Type B pancreatic cell (in vitro differentiated cells): Measurements from ENCODE around the gene S100A1. TPM values are rescaled to one million over a fixed set of nuclear protein-coding genes. Genes with fewer than 3 reads are reported as not detected.

Experiments
- DNase-seq: peaks from one replicate; pipeline ENCODE4 v3.0.0; 2021; ENCODE audit warnings: mixed read lengths; ENCODE audit not compliant: unreplicated experiment; ENCODE audit errors: extremely low spot score
- H3K27ac Mint-ChIP-seq: 2 replicates; pipeline ENCODE4 v1.8.0; 2021; ENCODE audit warnings: mild to moderate bottlenecking, mixed read lengths
- H3K27me3 Mint-ChIP-seq: 2 replicates; pipeline ENCODE4 v1.8.0; 2021; ENCODE audit warnings: mixed read lengths
- H3K36me3 Mint-ChIP-seq: 2 replicates; pipeline ENCODE4 v1.8.0; 2021; ENCODE audit warnings: mixed read lengths
- H3K4me1 Mint-ChIP-seq: one replicate; pipeline ENCODE4 v1.8.0; 2021; ENCODE audit warnings: mixed read lengths; ENCODE audit not compliant: unreplicated experiment
- H3K4me3 Mint-ChIP-seq: 2 replicates; pipeline ENCODE4 v1.8.0; 2021; ENCODE audit warnings: mild to moderate bottlenecking, mixed read lengths
- H3K9me3 Mint-ChIP-seq: 2 replicates; pipeline ENCODE4 v1.8.0; 2021; ENCODE audit warnings: mixed read lengths
- CTCF ChIP-seq: fragments of 200-600 bp; sonication (generic); conservative IDR thresholded peaks from 2 replicates; pipeline ENCODE4 v1.5.0; 2021; ENCODE audit warnings: antibody characterized with exemption, mild to moderate bottlenecking
- total RNA-seq: library from RNA; stranded (reverse); gene quantifications from 2 replicates; pipeline ENCODE4 v1.2.1, GENCODE V29; 2021; ENCODE audit warnings: low replicate concordance

The S100A1 gene
- total RNA-seq, 1 donor from 2014 or later = 0.97 TPM

- Mint-ChIP-seq H3K27me3 (no peaks in the 10 kb centered on the region), H3K27ac (no peak overlapping the region), H3K36me3 (no peaks in the 10 kb centered on the region), H3K4me3 (no peak overlapping the region), H3K9me3 (no peaks in the 10 kb centered on the region), H3K4me1 (peaks cover 4% of the 10 kb centered on the region)
- no peak for TF ChIP-seq CTCF
- DNase-seq = no peak
These were observed 31.0 kb upstream of the S100A1 start for GRCh38 chr1:153597206-153597605.

GRCh38 chr1:153598309-153599172, 29.7 kb upstream of the S100A1 start:
- H3K36me3 Mint-ChIP-seq = no peaks in the 10 kb centered on the region
- H3K4me3 Mint-ChIP-seq = no peak overlapping the region
- no peak for DNase-seq
- H3K27me3 Mint-ChIP-seq = no peaks in the 10 kb centered on the region
- no peak for TF ChIP-seq CTCF
- no peaks in the 10 kb centered on the region for H3K9me3 Mint-ChIP-seq
- peak overlapping the region; percentile 56 for H3K27ac Mint-ChIP-seq
- H3K4me1 Mint-ChIP-seq = no peaks in the 10 kb centered on the region

- peak overlapping the region; percentile 26 for H3K27ac Mint-ChIP-seq
- H3K27me3 Mint-ChIP-seq = no peaks in the 10 kb centered on the region
- DNase-seq = no peak
- no peak overlapping the region for H3K4me3 Mint-ChIP-seq
- H3K4me1 Mint-ChIP-seq = no peaks in the 10 kb centered on the region
- TF ChIP-seq CTCF = no peak
- H3K9me3 Mint-ChIP-seq = no peaks in the 10 kb centered on the region
- no peaks in the 10 kb centered on the region for H3K36me3 Mint-ChIP-seq
These were observed 28.4 kb upstream of the S100A1 start for GRCh38 chr1:153599847-153600246.

- H3K4me1 Mint-ChIP-seq = no peaks in the 10 kb centered on the region
- no peak overlapping the region for H3K4me3 Mint-ChIP-seq
- no peak overlapping the region for H3K27ac Mint-ChIP-seq
- no peaks in the 10 kb centered on the region for H3K36me3 Mint-ChIP-seq
- DNase-seq = no peak
- H3K9me3 Mint-ChIP-seq = no peaks in the 10 kb centered on the region
- no peaks in the 10 kb centered on the region for H3K27me3 Mint-ChIP-seq
- TF ChIP-seq CTCF = no peak
These were observed 25.5 kb upstream of the S100A1 start for GRCh38 chr1:153602749-153603148.

GRCh38 chr1:153606194-153606593, 22.0 kb upstream of the S100A1 start:
- Mint-ChIP-seq H3K27ac (no peak overlapping the region), H3K4me1 (peaks cover 18% of the 10 kb centered on the region), H3K9me3 (no peaks in the 10 kb centered on the region), H3K27me3 (no peaks in the 10 kb centered on the region), H3K36me3 (no peaks in the 10 kb centered on the region), H3K4me3 (no peak overlapping the region)
- TF ChIP-seq CTCF = no peak
- DNase-seq = no peak
